Ascending aorta (tissue), 2 donors: ENCODE data around the gene FAM13B. TPM values are rescaled to one million over a fixed set of nuclear protein-coding genes. Genes with fewer than 3 reads are reported as not detected.
"Not testable (repeated sequence)": the region's sequence is repeated elsewhere in the genome, so short reads cannot be mapped to it uniquely, and the experiment has no call there.

Experiments
- DNase-seq, 2 donors: peaks; one replicate each; pipeline ENCODE4 v3.0.0-alpha.2; 2019; ENCODE audit warnings: low spot score in 2 of 2
- H3K27ac ChIP-seq, 2 donors: fragments of 200-600 bp; sonication (generic); one replicate each; pipeline ENCODE4 v1.5.1; 2016 to 2017; ENCODE audit warnings: mild to moderate bottlenecking in 1 of 2
- H3K27me3 ChIP-seq: fragments of 200-600 bp; sonication (generic); one replicate; pipeline ENCODE4 v1.5.1; 2017
- H3K36me3 ChIP-seq, 2 donors: fragments of 200-600 bp; sonication (generic); one replicate each; pipeline ENCODE4 v1.5.1; 2016
- H3K4me1 ChIP-seq, 2 donors: fragments of 200-600 bp; sonication (generic); one replicate each; pipeline ENCODE4 v1.5.1; 2016 to 2017; ENCODE audit warnings: mild to moderate bottlenecking in 1 of 2
- H3K4me3 ChIP-seq, 2 donors: fragments of 200-600 bp; sonication (generic); one replicate each; pipeline ENCODE4 v1.5.1; 2016 to 2017; ENCODE audit warnings: mild to moderate bottlenecking in 1 of 2
- H3K9me3 ChIP-seq, 2 donors: fragments of 200-600 bp; sonication (generic); one replicate each; pipeline ENCODE4 v1.5.1; 2016
- intact Hi-C: fragments of 100-400 bp; cut with DNase I; formaldehyde crosslinking; loops from one replicate; pipeline ENCODE4 v1.15.1; 2023
- total RNA-seq: library from RNA; depleted of rRNA; stranded (reverse); fragments of >200 nt; gene quantifications from one replicate; pipeline ENCODE4 v1.1.0, GENCODE V29; 2016
- TF ChIP-seq, protein P1 (sequence below), 3 experiments: fragments of 200-600 bp in 2 of 3; fragments of 450-650 bp in 1 of 3; sonication (generic) in 2 of 3; IDR thresholded peaks; one replicate each; pipeline ENCODE4 v1.5.1; 2016 to 2019; ENCODE audit warnings: antibody characterized with exemption in 3 of 3, mild to moderate bottlenecking in 1 of 3, moderate library complexity in 1 of 3

FAM13B gene
- total RNA-seq, 1 donor from 2014 or later: 19.2 TPM

DNA sequence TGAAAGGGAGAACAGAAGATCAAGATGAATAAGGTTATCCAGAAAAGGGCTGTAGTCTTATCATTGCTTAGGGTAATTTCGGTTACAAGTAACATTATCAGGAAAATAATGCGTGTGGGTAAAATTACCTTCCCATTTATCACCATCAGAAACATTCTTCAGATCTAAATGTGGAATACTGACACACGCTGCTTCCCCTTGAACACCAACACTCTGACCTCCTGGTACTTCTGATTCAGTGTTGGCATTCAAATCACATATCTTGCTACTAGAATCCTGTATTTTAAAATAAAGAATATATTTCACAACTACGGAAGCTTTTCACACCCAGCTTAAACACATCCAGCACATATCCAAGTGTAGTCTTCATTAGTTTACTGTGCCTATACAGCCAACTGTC is 73.4 kb downstream of the FAM13B start:
- intact Hi-C loops: no loop called here
- H3K36me3 ChIP-seq: peaks cover 17 to 28% of the 10 kb centered on the region in 2 donors
- TF ChIP-seq, protein P1, sequence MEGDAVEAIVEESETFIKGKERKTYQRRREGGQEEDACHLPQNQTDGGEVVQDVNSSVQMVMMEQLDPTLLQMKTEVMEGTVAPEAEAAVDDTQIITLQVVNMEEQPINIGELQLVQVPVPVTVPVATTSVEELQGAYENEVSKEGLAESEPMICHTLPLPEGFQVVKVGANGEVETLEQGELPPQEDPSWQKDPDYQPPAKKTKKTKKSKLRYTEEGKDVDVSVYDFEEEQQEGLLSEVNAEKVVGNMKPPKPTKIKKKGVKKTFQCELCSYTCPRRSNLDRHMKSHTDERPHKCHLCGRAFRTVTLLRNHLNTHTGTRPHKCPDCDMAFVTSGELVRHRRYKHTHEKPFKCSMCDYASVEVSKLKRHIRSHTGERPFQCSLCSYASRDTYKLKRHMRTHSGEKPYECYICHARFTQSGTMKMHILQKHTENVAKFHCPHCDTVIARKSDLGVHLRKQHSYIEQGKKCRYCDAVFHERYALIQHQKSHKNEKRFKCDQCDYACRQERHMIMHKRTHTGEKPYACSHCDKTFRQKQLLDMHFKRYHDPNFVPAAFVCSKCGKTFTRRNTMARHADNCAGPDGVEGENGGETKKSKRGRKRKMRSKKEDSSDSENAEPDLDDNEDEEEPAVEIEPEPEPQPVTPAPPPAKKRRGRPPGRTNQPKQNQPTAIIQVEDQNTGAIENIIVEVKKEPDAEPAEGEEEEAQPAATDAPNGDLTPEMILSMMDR (IDR thresholded peaks at IDR 0.05): no peak
- H3K27me3 ChIP-seq: no peaks in the 10 kb centered on the region
- no peak overlapping the region for H3K4me3 ChIP-seq
- no peaks in the 10 kb centered on the region for H3K9me3 ChIP-seq
- no peak overlapping the region for H3K27ac ChIP-seq
- DNase-seq: no peak
- peaks cover 5% of the 10 kb centered on the region in 2 donors for H3K4me1 ChIP-seq

DNA sequence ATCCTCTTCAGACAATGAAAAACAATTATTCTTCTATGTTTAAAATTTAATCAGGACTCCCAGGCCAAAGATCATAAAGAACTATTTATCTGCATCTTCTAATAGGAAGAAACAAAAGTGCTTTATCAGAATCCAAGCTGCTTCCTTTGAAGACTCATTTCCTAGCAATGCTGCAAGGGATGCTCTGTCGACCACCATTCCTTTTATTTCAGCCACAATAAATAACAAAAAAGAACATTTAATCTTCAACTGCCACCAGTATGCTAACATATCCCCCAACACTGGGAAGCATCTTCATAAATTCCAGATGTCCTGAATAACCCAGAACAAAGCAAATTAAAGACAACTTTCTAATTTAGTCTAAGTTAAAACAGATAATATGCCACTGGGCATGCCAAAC is 74.9 kb downstream of the FAM13B start:
- intact Hi-C loops: no loop called here
- Histone ChIP-seq H3K9me3 (no peaks in the 10 kb centered on the region), H3K36me3 (peaks cover 14 to 25% of the 10 kb centered on the region in 2 donors), H3K4me3 (no peak overlapping the region), H3K27me3 (no peaks in the 10 kb centered on the region), H3K4me1 (peaks cover 6% of the 10 kb centered on the region in 2 donors), H3K27ac (no peak overlapping the region)
- TF ChIP-seq, protein P1 (IDR thresholded peaks at IDR 0.05): no peak
- DNase-seq: no peak

DNA sequence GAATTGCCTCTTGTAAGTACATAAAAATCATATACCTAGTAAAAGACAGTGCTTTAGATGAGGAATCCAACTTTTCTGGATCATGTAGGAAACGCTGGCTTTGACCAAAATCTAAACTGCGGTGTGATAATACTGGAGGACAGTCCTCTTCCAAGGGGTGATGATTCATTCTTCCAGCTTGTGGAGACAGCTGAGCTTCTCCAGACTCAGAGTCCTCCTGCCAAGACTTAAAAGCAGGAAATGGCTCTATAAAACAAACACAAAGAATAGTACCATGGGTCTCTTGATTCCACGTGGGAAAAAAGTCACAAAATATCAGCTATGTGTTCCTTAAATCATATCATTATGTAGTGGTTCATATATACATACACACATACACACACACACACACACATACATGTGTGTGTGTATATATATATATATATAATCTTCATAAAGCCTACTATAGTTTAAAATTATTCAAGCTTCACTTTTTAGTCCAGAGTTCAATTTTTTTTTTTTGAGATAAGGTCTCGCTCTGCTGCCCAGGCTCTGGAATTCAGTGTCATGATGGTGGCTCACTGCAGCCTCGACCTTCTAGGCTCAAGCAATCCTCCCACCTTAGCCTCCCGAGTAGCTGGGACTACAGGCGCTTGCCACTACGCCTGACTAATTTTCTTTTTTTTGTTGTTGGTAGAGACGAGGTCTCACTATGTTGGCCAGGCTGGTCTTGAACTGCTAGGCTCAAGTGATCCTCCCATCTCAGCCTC is 78.6 kb downstream of the FAM13B start:
- Histone ChIP-seq H3K36me3 (peaks cover 17 to 25% of the 10 kb centered on the region in 2 donors), H3K4me1 (peaks cover 4 to 6% of the 10 kb centered on the region in 2 donors), H3K27ac (peak overlapping the region; percentile 77 to 84), H3K4me3 (peak overlapping the region in 1 of 2 donors; percentile 18), H3K27me3 (no peaks in the 10 kb centered on the region), H3K9me3 (no peaks in the 10 kb centered on the region)
- TF ChIP-seq, protein P1 (IDR thresholded peaks at IDR 0.05): no peak
- DNase-seq: no peak
- intact Hi-C loops: no loop called here

DNA sequence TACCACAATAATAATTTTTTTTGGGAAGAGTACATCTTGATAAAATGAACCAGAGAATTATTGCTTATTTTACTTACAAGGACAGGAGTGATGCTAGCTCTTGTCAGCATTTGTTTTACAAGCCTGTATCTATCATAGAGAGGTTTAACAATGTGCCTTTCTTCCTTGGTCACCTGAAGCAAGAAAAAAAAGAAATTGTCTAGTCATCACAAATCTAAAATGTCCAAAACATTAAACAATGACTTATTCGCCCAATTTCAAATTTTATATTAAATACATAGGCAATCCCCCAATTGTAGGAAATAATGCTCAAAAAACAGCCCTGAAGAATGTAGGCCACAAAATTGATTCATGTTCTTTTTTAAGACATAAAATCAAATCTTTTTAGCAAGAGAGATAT is 87.1 kb downstream of the FAM13B start:
- peaks cover 79 to 91% of the 10 kb centered on the region in 2 donors for H3K36me3 ChIP-seq
- H3K4me3 ChIP-seq: no peak overlapping the region
- TF ChIP-seq, protein P1 (IDR thresholded peaks at IDR 0.05): no peak
- H3K27ac ChIP-seq: no peak overlapping the region
- H3K9me3 ChIP-seq: no peaks in the 10 kb centered on the region
- no peaks in the 10 kb centered on the region for H3K4me1 ChIP-seq
- no peak for DNase-seq
- no peaks in the 10 kb centered on the region for H3K27me3 ChIP-seq
- intact Hi-C loops: no loop called here

DNA sequence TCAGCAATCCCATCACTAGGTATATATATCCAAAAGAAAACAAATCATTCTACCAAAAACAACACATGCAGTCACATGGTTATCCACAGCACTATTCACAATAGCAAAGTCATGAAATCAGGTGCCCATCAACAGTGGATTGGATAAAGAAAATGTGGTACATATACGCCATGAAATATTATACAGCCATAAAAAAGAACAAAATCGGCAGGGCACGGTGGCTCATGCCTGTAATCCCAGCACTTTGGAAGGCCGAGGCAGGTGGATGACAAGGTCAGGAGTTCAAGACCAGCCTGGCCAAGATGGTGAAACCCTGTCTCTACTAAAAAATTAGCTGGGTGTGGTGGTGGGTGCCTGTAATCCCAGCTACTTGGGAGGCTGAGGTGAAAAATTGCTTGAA is 88.6 kb downstream of the FAM13B start:
- H3K27me3 ChIP-seq, H3K27ac ChIP-seq, intact Hi-C loops, H3K9me3 ChIP-seq, H3K4me1 ChIP-seq, H3K4me3 ChIP-seq, DNase-seq: not testable (repeated sequence)
- peaks cover 89 to 95% of the 10 kb centered on the region in 2 donors for H3K36me3 ChIP-seq

DNA sequence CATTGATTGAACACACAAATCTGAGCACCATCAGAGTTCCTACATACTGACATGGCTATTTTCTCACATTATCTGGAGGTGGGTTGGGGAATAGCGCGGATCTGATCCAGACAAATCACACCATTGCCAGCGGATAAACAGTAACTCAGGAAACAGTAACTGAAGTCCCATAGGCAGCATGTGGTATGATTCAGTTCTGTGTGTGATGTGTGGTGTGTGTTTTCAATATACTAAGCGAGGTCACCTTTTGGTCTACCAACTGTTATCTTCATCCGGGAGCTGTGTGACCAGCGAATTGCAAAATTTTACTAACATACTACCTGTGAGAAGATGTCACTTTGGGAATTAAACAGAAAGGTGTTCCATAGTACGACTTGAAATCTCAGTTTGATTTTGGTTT is 93.5 kb downstream of the FAM13B start:
- TF ChIP-seq, protein P1 (IDR thresholded peaks at IDR 0.05): no peak
- peaks cover 59 to 75% of the 10 kb centered on the region in 2 donors for H3K36me3 ChIP-seq
- no peak overlapping the region for H3K27ac ChIP-seq
- intact Hi-C loops: no loop called here
- H3K9me3 ChIP-seq: no peaks in the 10 kb centered on the region
- H3K4me1 ChIP-seq: no peaks in the 10 kb centered on the region
- H3K27me3 ChIP-seq: no peaks in the 10 kb centered on the region
- H3K4me3 ChIP-seq: no peak overlapping the region
- DNase-seq: no peak
